ENCODE measurements around the gene SHLD2.
"Not testable (repeated sequence)": the region's sequence is repeated elsewhere in the genome, so short reads cannot be mapped to it uniquely, and the experiment has no call there.

Gene SHLD2

DNA sequence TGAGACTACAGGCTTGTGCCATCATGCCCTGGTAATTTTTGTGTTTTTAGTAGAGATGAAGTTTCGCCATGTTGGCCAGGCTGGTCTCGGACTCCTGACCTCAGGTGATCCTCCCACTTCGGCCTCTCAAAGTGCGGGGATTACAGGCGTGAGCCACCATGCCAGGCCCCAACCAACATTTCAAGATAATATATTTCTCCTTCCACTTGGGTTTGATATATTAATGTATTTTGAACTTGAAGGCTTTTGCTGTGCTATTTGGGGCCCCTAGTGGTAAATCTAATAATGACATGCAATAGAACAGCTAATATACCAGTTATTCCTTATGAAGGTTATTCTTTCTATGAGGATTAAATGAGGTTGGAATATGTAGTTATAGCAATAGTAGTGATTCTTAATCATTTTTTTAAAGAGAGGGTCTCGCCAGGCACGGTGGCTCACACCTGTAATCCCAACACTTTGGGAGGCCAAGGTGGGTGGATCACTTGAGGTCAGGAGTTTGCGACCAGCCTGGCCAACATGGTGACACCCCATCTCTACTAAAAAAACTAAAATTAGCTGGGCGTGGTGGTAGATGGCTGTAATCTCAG lies 54.1 kb downstream of the SHLD2 start:
- not testable (repeated sequence) for DNase-seq

- not testable (repeated sequence) for DNase-seq
Observed at GRCh38 chr10:87151516-87151915, 56.5 kb downstream of the SHLD2 start.

DNA sequence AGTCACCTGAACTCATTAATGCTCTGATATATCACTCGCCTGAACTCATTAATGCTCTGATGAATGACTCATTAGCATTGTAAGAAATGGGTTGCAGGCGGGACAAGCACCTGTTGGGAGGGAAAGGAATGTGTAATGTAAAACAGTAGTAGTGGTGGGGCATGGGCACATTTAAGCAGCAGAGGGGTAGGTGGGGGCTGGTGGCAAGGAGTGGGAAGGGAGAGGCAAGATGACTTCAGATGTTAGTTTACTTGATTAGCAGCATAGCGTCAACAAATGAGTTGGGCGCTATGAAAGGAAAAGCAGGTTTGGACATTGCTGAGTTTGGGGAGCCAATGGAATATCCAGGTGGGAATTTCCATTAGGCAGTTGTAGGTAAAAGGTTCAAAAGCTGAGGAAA lies 61.8 kb downstream of the SHLD2 start:
- DNase-seq: not testable (repeated sequence)

DNA sequence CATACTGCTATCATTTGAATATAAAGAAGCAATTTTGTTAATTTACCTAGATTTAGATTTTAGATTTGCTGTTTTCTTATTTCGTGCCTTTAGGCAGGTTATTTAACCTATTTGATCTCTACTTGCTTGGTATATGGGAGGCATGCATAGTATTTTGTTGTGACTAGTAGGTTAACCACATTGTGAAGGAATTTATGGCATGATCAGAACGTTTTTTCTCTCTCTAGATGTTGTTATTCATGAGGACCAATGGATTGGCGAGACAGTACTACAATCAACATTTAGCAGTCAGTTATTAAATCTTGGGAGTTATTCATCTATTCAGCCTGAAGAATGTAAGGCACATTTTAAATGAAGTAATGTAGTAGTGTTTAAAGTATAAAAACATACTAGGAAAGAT lies 62.8 kb downstream of the SHLD2 start:
- DNase-seq: not testable (repeated sequence)

- DNase-seq: not testable (repeated sequence)
Observed at GRCh38 chr10:87162703-87163293, 67.8 kb downstream of the SHLD2 start.

DNA sequence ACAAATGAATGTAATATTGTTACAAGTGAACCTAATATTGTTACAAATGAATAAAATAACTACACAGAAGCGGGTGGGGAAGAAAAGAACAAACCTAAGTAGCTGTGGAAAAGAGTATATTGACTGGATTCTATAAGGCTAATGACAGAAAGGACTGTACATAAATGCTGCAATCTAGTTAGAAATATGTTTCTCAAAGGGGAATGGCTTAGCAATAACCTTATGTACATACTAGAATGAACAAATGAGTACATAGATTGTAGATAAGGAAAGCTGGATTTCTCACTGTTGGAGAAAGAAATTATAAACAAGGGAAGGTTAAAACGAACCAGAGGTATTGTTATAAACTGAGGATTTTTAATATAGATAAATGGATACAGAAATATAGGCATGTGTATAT lies 68.4 kb downstream of the SHLD2 start:
- not testable (repeated sequence) for DNase-seq

GRCh38 chr10:87169857-87170256 lies 74.9 kb downstream of the SHLD2 start:
- not testable (repeated sequence) for DNase-seq

DNA sequence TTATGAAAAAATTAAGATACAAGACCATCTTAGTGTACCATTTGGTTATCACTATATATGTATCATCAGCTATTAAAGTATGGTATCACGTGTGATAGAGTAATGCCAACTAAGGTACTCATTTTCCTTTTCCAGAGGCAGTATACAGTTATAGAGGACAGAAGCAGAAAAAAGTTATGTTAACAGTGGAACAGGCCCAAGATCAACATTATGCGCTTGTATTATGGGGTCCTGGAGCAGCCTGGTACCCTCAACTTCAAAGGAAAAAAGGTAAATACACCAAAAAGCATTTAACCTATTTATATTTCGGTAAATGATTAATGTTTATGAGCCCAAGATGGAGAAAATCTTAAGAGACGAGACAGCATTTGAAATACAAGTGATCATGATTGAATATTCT lies 75.7 kb downstream of the SHLD2 start:
- not testable (repeated sequence) for DNase-seq

GRCh38 chr10:87171670-87172069 lies 76.7 kb downstream of the SHLD2 start:
- DNase-seq: not testable (repeated sequence)

DNA sequence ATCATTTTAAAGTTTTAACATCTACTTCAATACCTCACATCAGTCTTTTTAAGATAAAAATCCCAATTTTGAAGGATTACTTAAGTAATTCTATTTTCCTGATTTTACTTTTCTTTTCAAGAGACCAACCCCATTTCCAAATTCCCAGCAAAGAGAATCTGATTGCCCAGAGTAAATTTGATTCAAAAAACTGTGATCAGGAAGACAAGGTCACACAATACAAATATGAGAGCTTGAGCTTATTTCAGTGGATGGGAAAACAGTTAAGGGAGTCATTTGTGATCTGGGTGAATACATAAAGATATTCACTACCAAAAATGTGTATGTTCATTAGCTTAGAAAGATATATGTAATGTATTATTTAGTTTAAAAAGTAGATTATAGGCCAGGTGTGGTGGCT lies 77.2 kb downstream of the SHLD2 start:
- not testable (repeated sequence) for DNase-seq

DNA sequence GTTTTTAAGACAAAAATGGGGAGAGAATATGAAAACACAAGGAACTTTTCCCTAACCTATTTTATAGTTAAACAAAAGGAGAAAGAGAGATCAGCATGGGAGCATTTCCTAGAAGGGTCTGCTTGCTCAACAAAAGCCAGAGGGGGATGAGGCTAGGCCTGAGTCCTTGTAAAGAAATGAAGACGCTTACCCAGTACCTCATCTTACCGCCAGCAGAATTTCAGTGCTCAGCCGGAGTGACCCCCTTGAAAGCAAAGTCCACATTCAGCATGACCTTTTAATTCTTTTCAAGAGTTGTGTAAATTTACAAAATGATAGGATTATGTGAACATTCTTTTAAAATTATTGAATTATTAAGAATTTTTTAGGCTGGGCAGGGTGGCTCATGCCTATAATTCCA lies 82.6 kb downstream of the SHLD2 start:
- DNase-seq: not testable (repeated sequence)

GRCh38 chr10:87184421-87184820 lies 89.4 kb downstream of the SHLD2 start:
- DNase-seq: not testable (repeated sequence)

GRCh38 chr10:87186016-87186415 lies 91.0 kb downstream of the SHLD2 start:
- DNase-seq: not testable (repeated sequence)

- DNase-seq: not testable (repeated sequence)
Observed at GRCh38 chr10:87187573-87187972, 92.6 kb downstream of the SHLD2 start.

- not testable (repeated sequence) for DNase-seq
Observed at GRCh38 chr10:87191841-87192240, 96.8 kb downstream of the SHLD2 start.

GRCh38 chr10:87200924-87201323 lies 105.9 kb downstream of the SHLD2 start:
- DNase-seq: not testable (repeated sequence)

DNA sequence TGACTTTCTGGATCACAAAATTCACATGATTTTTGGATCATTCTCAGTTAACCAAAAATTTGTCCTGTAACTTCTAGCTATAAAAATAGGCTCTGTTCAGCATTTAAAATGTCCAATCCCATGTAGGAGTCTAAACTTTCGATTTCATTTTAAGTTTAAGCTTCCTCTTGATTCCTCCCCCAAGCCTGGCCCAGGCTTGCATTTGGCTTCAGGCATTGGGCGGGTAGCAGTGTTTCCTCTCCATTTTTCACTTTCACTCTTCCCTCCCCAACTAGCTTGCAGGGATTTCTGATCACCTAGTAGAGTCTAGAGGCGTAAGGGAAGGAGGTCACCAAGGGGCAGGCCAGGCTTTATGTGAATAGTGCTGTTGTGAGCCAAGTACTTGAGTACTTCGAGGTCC lies 109.8 kb downstream of the SHLD2 start:
- not testable (repeated sequence) for DNase-seq

- DNase-seq: not testable (repeated sequence)
Observed at GRCh38 chr10:87206922-87207321, 111.9 kb downstream of the SHLD2 start.

- not testable (repeated sequence) for DNase-seq
Observed at GRCh38 chr10:87210309-87210708, 115.3 kb downstream of the SHLD2 start.

- not testable (repeated sequence) for DNase-seq
Observed at GRCh38 chr10:87211848-87212247, 116.8 kb downstream of the SHLD2 start.

DNA sequence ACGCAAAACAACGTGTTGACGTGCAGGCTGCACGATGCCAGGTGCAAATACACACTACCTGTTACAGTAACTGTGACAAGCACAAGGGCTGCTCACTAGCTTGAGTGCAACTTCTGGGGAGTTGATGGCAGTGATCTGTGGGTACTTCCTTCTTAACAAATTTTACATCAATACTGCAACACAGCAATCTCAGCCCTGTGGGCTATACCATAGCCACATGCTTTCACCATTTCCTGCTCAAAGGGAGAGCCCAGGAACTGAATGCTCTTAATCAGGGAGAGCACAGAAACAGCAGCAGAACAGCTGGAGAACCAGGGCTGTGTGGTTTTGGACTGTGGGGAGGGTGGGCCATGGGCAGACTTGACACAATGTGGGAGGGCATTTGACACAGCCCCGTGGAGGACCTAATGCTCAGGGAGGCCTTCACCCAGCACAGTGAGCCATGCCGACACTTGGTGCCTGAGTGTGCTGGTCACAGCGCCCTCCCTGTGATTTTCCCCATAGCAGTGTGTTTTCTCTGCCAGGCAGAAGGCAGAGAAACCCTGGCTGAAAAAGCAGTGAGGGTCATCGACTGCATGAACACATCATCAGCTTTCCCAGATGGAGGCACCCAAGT lies 118.3 kb downstream of the SHLD2 start:
- DNase-seq: not testable (repeated sequence)

- DNase-seq: not testable (repeated sequence)
Observed at GRCh38 chr10:87213806-87214205, 118.8 kb downstream of the SHLD2 start.

DNA sequence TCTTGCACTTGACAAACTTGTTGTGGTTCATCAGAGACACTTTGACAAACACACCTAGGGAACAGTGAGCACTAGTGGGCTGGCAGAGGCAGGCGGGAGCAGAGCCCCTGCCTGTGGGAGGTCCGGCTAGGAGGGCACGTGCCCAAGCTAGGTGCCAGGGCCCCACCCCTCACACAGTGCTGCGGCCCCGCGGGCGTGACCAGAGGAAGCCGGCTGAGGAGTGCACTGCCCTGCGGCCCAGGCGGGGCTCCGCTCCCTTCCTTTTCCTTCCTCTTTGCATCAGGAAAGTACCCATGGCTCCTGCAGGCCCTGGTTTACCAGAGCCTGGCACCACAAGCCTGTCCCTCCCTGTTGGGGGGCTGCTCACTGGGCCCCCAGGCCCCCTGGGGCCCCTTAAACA lies 121.1 kb downstream of the SHLD2 start:
- not testable (repeated sequence) for DNase-seq

- not testable (repeated sequence) for DNase-seq
Observed at GRCh38 chr10:87219370-87219769, 124.4 kb downstream of the SHLD2 start.
